Fibroblast of pulmonary artery (primary cell): ENCODE data around the gene CLIP1.

ENCODE experiments used
- DNase-seq: peaks from one replicate; pipeline ENCODE4 v3.0.0-alpha.2; 2010; ENCODE audit warnings: low read depth
- H3K4me3 ChIP-seq: replicated peaks from 2 replicates; pipeline ENCODE4 v1.5.1; 2011; ENCODE audit warnings: low read depth, mild to moderate bottlenecking, control low read depth, low read length, moderate library complexity
- TF ChIP-seq, protein P1 (sequence below): IDR thresholded peaks from 2 replicates; pipeline ENCODE4 v1.5.1; 2011; ENCODE audit warnings: mild to moderate bottlenecking, control low read depth, low read length, inconsistent platforms; ENCODE audit errors: missing control alignments

CLIP1 gene

GRCh38 chr12:122306407-122306806 lies 116.1 kb downstream of the CLIP1 start:
- H3K4me3 ChIP-seq, result no peak overlapping the region
- DNase-seq, result no peak
- TF ChIP-seq, protein P1, sequence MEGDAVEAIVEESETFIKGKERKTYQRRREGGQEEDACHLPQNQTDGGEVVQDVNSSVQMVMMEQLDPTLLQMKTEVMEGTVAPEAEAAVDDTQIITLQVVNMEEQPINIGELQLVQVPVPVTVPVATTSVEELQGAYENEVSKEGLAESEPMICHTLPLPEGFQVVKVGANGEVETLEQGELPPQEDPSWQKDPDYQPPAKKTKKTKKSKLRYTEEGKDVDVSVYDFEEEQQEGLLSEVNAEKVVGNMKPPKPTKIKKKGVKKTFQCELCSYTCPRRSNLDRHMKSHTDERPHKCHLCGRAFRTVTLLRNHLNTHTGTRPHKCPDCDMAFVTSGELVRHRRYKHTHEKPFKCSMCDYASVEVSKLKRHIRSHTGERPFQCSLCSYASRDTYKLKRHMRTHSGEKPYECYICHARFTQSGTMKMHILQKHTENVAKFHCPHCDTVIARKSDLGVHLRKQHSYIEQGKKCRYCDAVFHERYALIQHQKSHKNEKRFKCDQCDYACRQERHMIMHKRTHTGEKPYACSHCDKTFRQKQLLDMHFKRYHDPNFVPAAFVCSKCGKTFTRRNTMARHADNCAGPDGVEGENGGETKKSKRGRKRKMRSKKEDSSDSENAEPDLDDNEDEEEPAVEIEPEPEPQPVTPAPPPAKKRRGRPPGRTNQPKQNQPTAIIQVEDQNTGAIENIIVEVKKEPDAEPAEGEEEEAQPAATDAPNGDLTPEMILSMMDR, result no peak

GRCh38 chr12:122304924-122305323 lies 117.5 kb downstream of the CLIP1 start:
- TF ChIP-seq, protein P1, result no peak
- no peak overlapping the region for H3K4me3 ChIP-seq
- DNase-seq, result no peak

DNA sequence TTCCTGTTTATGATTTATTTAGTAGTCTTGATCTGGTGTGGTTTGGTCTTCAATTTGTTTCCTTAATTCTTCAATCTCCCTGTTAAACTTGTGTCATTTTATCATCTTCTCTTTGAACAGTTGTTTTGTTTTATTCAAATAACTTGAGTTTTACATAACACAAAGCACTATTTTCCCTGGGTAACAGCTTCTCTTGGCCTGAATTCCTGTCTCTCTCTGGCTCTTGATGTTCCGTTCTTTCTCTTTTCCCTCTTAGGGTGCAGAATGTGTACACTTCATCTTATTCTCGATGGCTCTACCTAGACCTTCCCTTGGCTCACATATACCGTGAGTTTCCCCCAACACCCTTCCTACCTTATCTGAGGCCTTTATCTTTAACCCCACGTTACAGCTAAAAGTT lies 119.4 kb downstream of the CLIP1 start:
- TF ChIP-seq, protein P1, result no peak
- no peak for DNase-seq
- no peak overlapping the region for H3K4me3 ChIP-seq

- H3K4me3 ChIP-seq, result no peak overlapping the region
- no peak for DNase-seq
- TF ChIP-seq, protein P1, result no peak
These were observed 124.3 kb downstream of the CLIP1 start for GRCh38 chr12:122298071-122298748.

DNA sequence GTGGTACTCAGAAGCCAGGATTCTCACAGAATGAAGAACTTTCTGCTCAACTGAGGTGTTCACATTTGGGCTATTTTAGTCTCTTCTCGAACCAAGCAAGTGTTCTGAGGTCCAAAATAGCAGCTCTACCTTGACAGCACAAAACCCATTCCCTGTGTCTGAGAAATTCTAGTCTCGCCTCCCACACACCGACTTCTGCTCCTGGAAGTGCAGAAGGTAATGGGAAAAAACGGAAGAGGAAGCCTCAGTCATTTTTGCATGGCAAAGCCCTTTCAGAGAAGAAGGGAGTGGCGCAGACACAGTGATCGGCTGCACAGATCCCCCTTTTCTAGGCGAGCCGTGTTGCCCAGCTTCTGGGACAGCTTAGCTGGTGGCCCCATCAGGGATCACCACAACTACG lies 125.0 kb downstream of the CLIP1 start:
- H3K4me3 ChIP-seq, result no peak overlapping the region
- no peak for DNase-seq
- TF ChIP-seq, protein P1, result no peak

DNA sequence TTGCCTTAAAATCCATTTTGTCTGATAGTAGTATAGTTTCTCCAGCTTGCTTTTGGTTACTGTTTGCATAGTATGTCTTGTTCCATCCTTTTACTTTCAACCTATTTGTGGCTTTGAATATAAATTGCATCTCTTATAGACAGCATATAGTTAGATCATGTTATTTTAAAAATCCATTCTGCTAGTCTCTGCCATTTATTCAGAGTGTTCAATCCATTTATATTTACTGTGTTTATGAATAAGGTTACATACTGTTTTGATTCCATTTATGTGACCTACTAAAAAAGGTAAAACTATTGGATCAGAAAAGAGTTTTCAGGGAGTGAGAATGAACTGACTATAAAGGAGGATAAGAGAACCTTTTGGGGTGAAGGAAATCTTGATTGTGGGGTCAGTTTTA lies 126.6 kb downstream of the CLIP1 start:
- TF ChIP-seq, protein P1, result no peak
- no peak overlapping the region for H3K4me3 ChIP-seq
- no peak for DNase-seq

GRCh38 chr12:122293081-122293480 lies 129.4 kb downstream of the CLIP1 start:
- H3K4me3 ChIP-seq, result no peak overlapping the region
- DNase-seq, result no peak
- TF ChIP-seq, protein P1, result no peak
